Activated gamma-delta T cell treated with Interleukin-2 at 50 U/mL for 16 hours (primary cell): ENCODE measurements around the gene CA9.

Experiments used
- DNase-seq: peaks from one replicate; pipeline ENCODE4 v3.0.0-alpha.2; 2020

The CA9 gene

GRCh38 chr9:35652829-35653209 is 20.9 kb upstream of the CA9 start:
- no peak for DNase-seq

DNA sequence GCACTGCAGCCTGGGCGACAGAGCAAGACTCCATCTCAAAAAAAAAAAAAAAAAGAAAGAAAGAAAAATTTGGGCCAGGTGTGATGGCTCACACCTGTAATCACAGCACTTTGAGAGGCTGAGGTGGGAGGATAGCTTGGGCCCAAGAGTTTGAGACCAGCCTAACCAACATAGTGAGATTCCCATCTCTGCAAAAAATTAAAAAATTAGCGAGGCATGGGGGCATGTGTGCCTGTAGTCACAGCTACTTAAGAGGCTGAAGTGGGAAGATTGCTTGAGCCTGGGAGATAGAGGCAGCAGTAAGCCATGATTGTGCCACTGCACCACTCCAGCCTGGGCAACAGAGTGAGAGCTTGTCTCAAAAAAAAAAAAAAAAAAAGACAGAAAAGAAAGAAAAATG is 20.1 kb upstream of the CA9 start:
- no peak for DNase-seq

DNA sequence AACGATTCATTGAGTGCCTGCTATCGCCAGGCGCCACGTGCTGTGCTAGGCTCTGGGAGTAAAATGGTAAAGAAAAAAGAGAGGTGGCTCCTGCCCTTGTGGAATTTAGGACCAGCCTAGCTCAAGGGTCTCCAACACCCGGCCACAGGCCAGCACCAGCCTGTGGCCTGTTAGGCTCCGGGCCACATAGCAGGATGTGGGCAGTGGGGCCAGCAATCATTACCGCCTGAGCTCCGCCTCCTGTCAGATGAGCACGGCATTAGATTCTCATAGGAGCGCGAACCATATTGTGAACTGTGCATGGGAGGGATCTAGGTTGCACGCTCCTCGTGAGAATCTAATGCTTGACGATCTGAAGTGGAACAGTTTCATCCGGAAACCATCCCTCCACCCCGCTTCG is 17.4 kb upstream of the CA9 start:
- no peak for DNase-seq

- no peak for DNase-seq
These were observed 16.7 kb upstream of the CA9 start for GRCh38 chr9:35656831-35657545.

- DNase-seq: peak; percentile 76
These were observed 16.1 kb upstream of the CA9 start, which contains the start of gene RMRP for GRCh38 chr9:35657546-35658136. RMRP (minus strand) TSS chr9:35658019.

GRCh38 chr9:35658137-35658967 is 15.4 kb upstream of the CA9 start, which contains the start of gene CCDC107:
CCDC107 (plus strand) TSS chr9:35658292; CDS start chr9:35658380, 88 bp downstream.
- peak; percentile 80 for DNase-seq

- no peak for DNase-seq
These were observed 14.8 kb upstream of the CA9 start for GRCh38 chr9:35658968-35659220.

DNA sequence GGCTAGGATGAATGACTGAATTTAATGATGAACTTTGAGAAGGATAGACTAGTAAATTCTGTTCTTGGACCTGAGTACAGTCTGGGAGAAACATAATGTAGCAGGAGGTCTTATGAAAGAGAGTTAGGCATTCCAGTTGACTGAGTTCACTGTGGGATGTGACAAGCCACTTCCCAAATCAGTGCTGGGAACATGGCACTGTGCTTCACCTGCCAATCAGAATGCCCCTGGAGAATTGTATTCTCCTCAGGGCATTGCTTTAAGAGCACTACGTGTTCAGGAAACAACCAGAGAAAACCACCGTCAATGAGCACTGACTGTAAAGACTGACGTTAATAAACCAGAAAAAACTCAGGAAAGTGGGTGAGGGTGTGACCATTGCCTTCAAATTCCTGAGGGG is 14.4 kb upstream of the CA9 start:
- DNase-seq: no peak

DNA sequence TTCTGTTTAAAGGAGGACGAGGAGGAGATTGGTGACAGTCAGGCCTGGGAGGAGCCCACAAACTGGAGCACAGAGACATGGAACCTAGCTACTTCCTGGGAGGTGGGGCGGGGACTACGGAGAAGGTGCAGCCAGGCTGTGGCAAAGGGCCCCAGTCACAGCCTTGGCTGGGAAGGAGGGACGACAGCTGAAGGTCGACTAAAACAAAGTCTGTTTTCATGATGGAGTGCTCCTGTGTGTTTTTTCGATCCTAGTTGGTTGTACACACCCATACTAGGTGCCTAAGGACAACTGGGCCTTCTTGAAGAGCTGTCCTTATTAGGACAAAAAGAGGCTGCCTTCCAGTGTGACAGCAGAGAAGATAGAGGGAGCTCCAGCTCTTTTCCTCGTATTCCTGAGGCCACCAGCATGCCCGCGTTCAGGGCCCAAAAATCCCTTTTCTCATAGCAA is 12.7 kb upstream of the CA9 start:
- no peak for DNase-seq

- DNase-seq: peak; percentile 57
These were observed 11.9 kb upstream of the CA9 start for GRCh38 chr9:35661756-35662350.

GRCh38 chr9:35662437-35662836 is 11.3 kb upstream of the CA9 start:
- no peak for DNase-seq

GRCh38 chr9:35664531-35665470 is 8.9 kb upstream of the CA9 start, which contains the start of gene ARHGEF39:
ARHGEF39 (minus strand) TSS chr9:35665195; CDS start chr9:35665169, 26 bp downstream.
- DNase-seq: peak; percentile 57

- DNase-seq: no peak
These were observed 8.3 kb upstream of the CA9 start for GRCh38 chr9:35665471-35665818.

DNA sequence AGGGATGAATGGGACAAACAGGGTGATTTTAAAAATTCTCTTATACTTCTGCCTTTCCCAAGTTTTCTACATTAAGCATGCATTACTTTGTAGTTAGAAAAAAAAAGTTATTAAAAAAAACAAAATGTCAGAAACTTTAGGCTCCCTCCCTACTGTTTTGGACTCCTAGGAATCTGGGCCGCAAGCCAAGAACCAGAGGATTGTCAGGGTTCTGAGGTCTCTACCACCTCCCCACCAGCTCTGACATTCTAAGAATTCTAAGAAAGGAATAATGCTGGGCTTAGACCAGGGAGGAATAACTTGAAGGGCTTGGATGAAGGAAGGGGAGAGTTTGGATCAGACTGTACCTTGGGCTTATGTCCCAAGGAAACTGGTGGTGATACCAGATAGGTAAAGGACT is 7.7 kb upstream of the CA9 start:
- DNase-seq: no peak

- no peak for DNase-seq
These were observed 7.2 kb upstream of the CA9 start for GRCh38 chr9:35666549-35666948.

DNA sequence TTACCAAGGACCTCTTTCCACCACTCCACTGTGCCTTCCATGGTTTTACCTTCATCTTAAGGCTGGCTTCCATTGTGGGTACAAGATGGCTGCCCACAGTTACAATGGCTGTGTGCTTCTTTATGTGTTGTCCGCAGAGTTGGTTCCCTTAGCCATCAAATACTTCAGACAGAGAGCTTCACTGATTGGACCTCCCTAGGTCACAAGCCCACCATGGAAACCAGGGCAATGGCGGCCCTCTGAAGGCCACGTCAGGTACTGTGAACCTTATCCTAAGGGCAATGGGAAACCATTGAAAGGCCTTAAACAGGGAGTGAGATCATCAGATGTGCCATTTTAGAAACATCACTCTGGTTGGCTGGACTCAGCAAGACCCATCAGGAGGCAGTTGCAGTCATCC is 5.8 kb upstream of the CA9 start:
- DNase-seq: no peak

GRCh38 chr9:35669331-35670145 is 4.2 kb upstream of the CA9 start:
- no peak for DNase-seq

- no peak for DNase-seq
These were observed 265 bp downstream of the CA9 start for GRCh38 chr9:35674025-35674361.

GRCh38 chr9:35675204-35675603 is 1.5 kb downstream of the CA9 start:
- no peak for DNase-seq

DNA sequence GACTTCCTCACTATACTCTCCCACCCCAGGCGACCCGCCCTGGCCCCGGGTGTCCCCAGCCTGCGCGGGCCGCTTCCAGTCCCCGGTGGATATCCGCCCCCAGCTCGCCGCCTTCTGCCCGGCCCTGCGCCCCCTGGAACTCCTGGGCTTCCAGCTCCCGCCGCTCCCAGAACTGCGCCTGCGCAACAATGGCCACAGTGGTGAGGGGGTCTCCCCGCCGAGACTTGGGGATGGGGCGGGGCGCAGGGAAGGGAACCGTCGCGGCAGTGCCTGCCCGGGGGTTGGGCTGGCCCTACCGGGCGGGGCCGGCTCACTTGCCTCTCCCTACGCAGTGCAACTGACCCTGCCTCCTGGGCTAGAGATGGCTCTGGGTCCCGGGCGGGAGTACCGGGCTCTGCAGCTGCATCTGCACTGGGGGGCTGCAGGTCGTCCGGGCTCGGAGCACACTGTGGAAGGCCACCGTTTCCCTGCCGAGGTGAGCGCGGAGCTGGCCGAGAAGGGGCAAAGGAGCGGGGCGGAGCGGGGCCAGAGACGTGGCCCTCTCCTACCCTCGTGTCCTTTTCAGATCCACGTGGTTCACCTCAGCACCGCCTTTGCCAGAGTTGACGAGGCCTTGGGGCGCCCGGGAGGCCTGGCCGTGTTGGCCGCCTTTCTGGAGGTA is 2.1 kb downstream of the CA9 start:
- no peak for DNase-seq

DNA sequence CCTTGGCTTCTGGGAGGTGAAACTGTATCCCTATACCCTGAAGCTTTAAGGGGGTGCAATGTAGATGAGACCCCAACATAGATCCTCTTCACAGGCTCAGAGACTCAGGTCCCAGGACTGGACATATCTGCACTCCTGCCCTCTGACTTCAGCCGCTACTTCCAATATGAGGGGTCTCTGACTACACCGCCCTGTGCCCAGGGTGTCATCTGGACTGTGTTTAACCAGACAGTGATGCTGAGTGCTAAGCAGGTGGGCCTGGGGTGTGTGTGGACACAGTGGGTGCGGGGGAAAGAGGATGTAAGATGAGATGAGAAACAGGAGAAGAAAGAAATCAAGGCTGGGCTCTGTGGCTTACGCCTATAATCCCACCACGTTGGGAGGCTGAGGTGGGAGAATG is 5.4 kb downstream of the CA9 start:
- DNase-seq: no peak
